GM12878 (cell line): Measurements from ENCODE around the gene SUGCT. TPM values are rescaled to one million over a fixed set of nuclear protein-coding genes. Genes with fewer than 3 reads are reported as not detected.
"Not testable (repeated sequence)": the region's sequence is repeated elsewhere in the genome, so short reads cannot be mapped to it uniquely, and the experiment has no call there.

Experiments
- ATAC-seq: fragments of 200-7000 bp; cut with Tn5 transposase; 3 replicates; pipeline ENCODE4 v1.9.1; 2020; ENCODE audit warnings: mild to moderate bottlenecking, moderate library complexity
- BruUV-seq: library from RNA; stranded (reverse); fragments of 400-500 nt; replicated peaks from 2 replicates; lab custom pipeline; 2021; lab: Mats Ljungman, UMichigan
- CTCF ChIA-PET: fragments of 300-600 bp; sonication (Branson Sonifier 250); formaldehyde crosslinking; extraction: SDS; loops from one replicate; lab custom pipeline; 2021; ENCODE audit warnings: inconsistent platforms; lab: Yijun Ruan, JAX
- POLR2A ChIA-PET: fragments of 350-600 bp; formaldehyde crosslinking; extraction: SDS; loops from one replicate; lab custom pipeline; 2021; ENCODE audit warnings: inconsistent platforms; lab: Charles Lee
- RAD21 ChIA-PET: fragments of 300-600 bp; sonication (Branson Sonifier 250); formaldehyde crosslinking; loops from one replicate; lab custom pipeline; 2023; ENCODE audit warnings: antibody characterized with exemption; ENCODE audit not compliant: unreplicated experiment; lab: Charles Lee
- SMC1A ChIA-PET: fragments of 300-600 bp; sonication (Branson Sonifier 250); formaldehyde crosslinking; loops from one replicate; lab custom pipeline; 2023; ENCODE audit not compliant: unreplicated experiment, uncharacterized antibody; lab: Charles Lee
- DNase-seq: peaks from one replicate; pipeline ENCODE4 v3.0.0-alpha.2; 2011; ENCODE audit warnings: low read depth, low spot score
- FAIRE-seq: peaks from 3 replicates; lab custom pipeline; 2011; peaks lifted over from hg19 to GRCh38; lab: Jason Lieb, UNC
- H2AFZ ChIP-seq: 2 replicates; pipeline ENCODE4 v1.6.0; 2011; ENCODE audit warnings: low read depth, low read length, control low read depth; ENCODE audit not compliant: control insufficient read depth
- H3K27ac ChIP-seq: 2 replicates; pipeline ENCODE4 v1.5.1; 2011; ENCODE audit warnings: control low read depth; ENCODE audit not compliant: control insufficient read depth, insufficient read depth
- H3K27me3 ChIP-seq, 2 experiments: replicated peaks in 1 of 2; 2 replicates each; pipeline versions ENCODE4 v1.6.0 to v1.6.1; 2011; ENCODE audit warnings: low read length in 1 of 2; ENCODE audit not compliant: control insufficient read depth in 2 of 2, insufficient read depth in 2 of 2
- H3K36me3 ChIP-seq, 2 experiments: 2 replicates each; pipeline ENCODE4 v1.5.1; 2011; ENCODE audit warnings: low read length in 1 of 2; ENCODE audit not compliant: control insufficient read depth in 2 of 2, insufficient read depth in 2 of 2
- H3K4me1 ChIP-seq: 2 replicates; pipeline ENCODE4 v1.6.1; 2011; ENCODE audit warnings: mild to moderate bottlenecking, low read length, moderate library complexity, mixed read lengths; ENCODE audit not compliant: control insufficient read depth, insufficient read depth
- H3K4me2 ChIP-seq: 2 replicates; pipeline ENCODE4 v1.6.0; 2011; ENCODE audit warnings: control low read depth; ENCODE audit not compliant: control insufficient read depth, insufficient read depth
- H3K4me3 ChIP-seq: fragments of 200-600 bp; sonication (generic); 2 replicates; pipeline ENCODE4 v1.5.1; 2016
- H3K79me2 ChIP-seq: 2 replicates; pipeline ENCODE4 v1.6.0; 2011; ENCODE audit warnings: low read length; ENCODE audit not compliant: control insufficient read depth, insufficient read depth
- H3K9ac ChIP-seq: 2 replicates; pipeline ENCODE4 v1.8.0; 2011; ENCODE audit warnings: low read length, control low read depth, mixed read lengths; ENCODE audit not compliant: control insufficient read depth, insufficient read depth
- H3K9me3 ChIP-seq: replicated peaks from 3 replicates; pipeline ENCODE4 v1.5.1; 2011; ENCODE audit warnings: mild to moderate bottlenecking, low read length; ENCODE audit not compliant: control insufficient read depth, insufficient read depth
- H4K20me1 ChIP-seq: 2 replicates; pipeline ENCODE4 v1.6.0; 2011; ENCODE audit not compliant: control insufficient read depth, insufficient read depth
- MEF2B ChIP-seq: fragments of 450-650 bp; IDR thresholded peaks from 2 replicates; pipeline ENCODE4 v1.6.1; 2018; ENCODE audit warnings: mild to moderate bottlenecking, moderate library complexity; ENCODE audit not compliant: partially characterized antibody, poor library complexity, severe bottlenecking
- SMC3 ChIP-seq: IDR thresholded peaks from 2 replicates; pipeline ENCODE4 v1.6.1; 2011; ENCODE audit warnings: low read length, improper control_type of control experiment, borderline replicate concordance
- WGBS: methylation state at CpG from one replicate; pipeline ENCODE4 v1.1.6; 2016; ENCODE audit warnings: low lambda C conversion rate; ENCODE audit not compliant: insufficient replicate concordance, insufficient coverage; ENCODE audit errors: missing lambda C conversion rate; 5-methylcytosine and 5-hydroxymethylcytosine counted together
- in situ Hi-C: fragments of 300-500 bp; cut with MboI; formaldehyde crosslinking; loops from 9 replicates; pipeline ENCODE4 v1.14.3; 2018; ENCODE audit warnings: mixed read lengths
- intact Hi-C: fragments of 100-400 bp; cut with micrococcal nuclease; formaldehyde crosslinking; loops from one replicate; pipeline ENCODE4 v1.14.2; 2022; ENCODE audit not compliant: unreplicated experiment
- polyA plus RNA-seq, 11 experiments: library from polyadenylated mRNA; depleted of rRNA in 4 of 11; unstranded in 6 of 11; stranded (reverse) in 5 of 11; fragments of >200 nt; fragmentation: Nextera tagmentation in 4 of 11; fragmentation: Illumina TruSeq in 1 of 11; extraction: Ambion mirVana in 4 of 11; extraction: Trizol in 1 of 11; gene quantifications; 1 replicate in 1 of 11; 2 replicates in 10 of 11; pipeline versions ENCODE4 v1.2.1 to v1.2.3, GENCODE V29; 2011 to 2016; ENCODE audit warnings: inconsistent platforms in 2 of 11, missing spikeins in 2 of 11, low read depth in 1 of 11
- total RNA-seq, 4 experiments: library from RNA; depleted of rRNA in 3 of 4; stranded (reverse); fragments of >200 nt in 3 of 4; fragmentation: Illumina TruSeq in 1 of 4; extraction: Trizol in 1 of 4; gene quantifications; 2 replicates each; pipeline versions ENCODE4 v1.2.1 to v1.2.3, GENCODE V29; 2013 to 2021

The SUGCT gene
- total and polyA plus RNA-seq, 10 of the 15 experiments (the other 5 are each of a cell fraction or from before 2014, with no cell fraction given): 0.08 to 1.2 (median 0.67) TPM; not detected in 1

- ChIA-PET CTCF (no interaction called here), POLR2A (no interaction called here)
These were observed 14.8 kb upstream of the SUGCT start for GRCh38 chr7:40120020-40120419.

GRCh38 chr7:40122100-40122939 lies 12.5 kb upstream of the SUGCT start:
- H3K9me3 ChIP-seq, H2AFZ ChIP-seq, intact Hi-C loops, H3K79me2 ChIP-seq, BruUV-seq, DNase-seq, H3K4me3 ChIP-seq, H3K4me2 ChIP-seq, in situ Hi-C loops, H4K20me1 ChIP-seq, H3K36me3 ChIP-seq, RAD21 ChIA-PET, H3K9ac ChIP-seq, SMC1A ChIA-PET, H3K27ac ChIP-seq, H3K27me3 ChIP-seq, H3K4me1 ChIP-seq, ATAC-seq, FAIRE-seq: not testable (repeated sequence)
- CTCF ChIA-PET: interaction anchor here (0.7 kb wide), 1 partner anchor 15 kb away, joined by 3 read pairs; no protein-coding TSS in a partner anchor
- 92% methylated on average over 14 of the region's 14 CpGs for WGBS
- POLR2A ChIA-PET: interaction anchor here (1.2 kb wide), 1 partner anchor 12 kb away, joined by 3 read pairs; the partner anchor contains the start of gene MPLKIP

More at GRCh38 chr7:40120020-40120419, 14.8 kb upstream of the SUGCT start:
- H4K20me1 ChIP-seq: no peaks in the 10 kb centered on the region
- H3K27ac ChIP-seq: no peak overlapping the region
- H3K4me3 ChIP-seq: no peak overlapping the region
- FAIRE-seq (no peak), DNase-seq (no peak), ATAC-seq (no peak)
- H3K4me1 ChIP-seq: no peaks in the 10 kb centered on the region
- no peak overlapping the region for H3K9ac ChIP-seq
- WGBS: 97% methylated on average over 4 of the region's 5 CpGs
- RAD21 ChIA-PET: no interaction called here
- no peak overlapping the region for H2AFZ ChIP-seq
- no peaks in the 10 kb centered on the region for H3K27me3 ChIP-seq
- BruUV-seq: no TSS peak
- intact Hi-C loops: no loop called here
- no peaks in the 10 kb centered on the region for H3K36me3 ChIP-seq
- SMC1A ChIA-PET: no interaction called here
- TF ChIP-seq MEF2B (no peak), SMC3 (no peak)
- TF ChIP-seq, all 136 proteins: peak for 0
- Histone ChIP-seq H3K9me3 (no peaks in the 10 kb centered on the region), H3K79me2 (no peaks in the 10 kb centered on the region), H3K4me2 (no peak overlapping the region)
- in situ Hi-C loops: no loop called here
